CD4-positive, alpha-beta T cell treated with Interleukin-1 beta for 1 hour (primary cell): ENCODE data around the gene CHGA.
A peak's percentile ranks its signal among the peaks of the same experiment; 100 is the strongest.

Experiments used
- DNase-seq, 2 donors: peaks; one replicate each; pipeline ENCODE4 v3.0.0-alpha.2; 2020 to 2022

The CHGA gene

GRCh38 chr14:92962831-92963095, 39.8 kb downstream of the CHGA start:
- no peak for DNase-seq

- DNase-seq = no peak
Measured at GRCh38 chr14:92963301-92964123, 40.6 kb downstream of the CHGA start.

GRCh38 chr14:92964124-92965109, 41.5 kb downstream of the CHGA start:
- no peak for DNase-seq

DNA sequence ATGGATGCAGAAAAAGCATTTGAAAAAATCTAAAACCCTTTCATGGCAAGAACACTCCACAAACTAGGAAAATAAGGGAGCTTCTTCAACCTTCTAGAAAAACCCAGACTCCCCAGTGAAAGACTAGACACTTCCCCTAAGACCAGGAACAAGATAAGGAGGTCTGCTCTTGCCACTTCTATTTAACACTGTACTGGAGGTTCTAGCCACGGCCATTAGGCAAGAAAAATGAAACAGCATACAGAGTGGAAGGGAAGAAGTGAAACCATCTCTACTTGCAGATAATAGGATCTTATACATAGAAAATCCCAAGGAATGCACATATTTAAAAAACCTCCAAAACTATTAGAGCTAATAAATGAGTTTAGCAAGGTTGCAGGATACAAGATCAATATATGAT, 42.3 kb downstream of the CHGA start:
- no peak for DNase-seq

DNA sequence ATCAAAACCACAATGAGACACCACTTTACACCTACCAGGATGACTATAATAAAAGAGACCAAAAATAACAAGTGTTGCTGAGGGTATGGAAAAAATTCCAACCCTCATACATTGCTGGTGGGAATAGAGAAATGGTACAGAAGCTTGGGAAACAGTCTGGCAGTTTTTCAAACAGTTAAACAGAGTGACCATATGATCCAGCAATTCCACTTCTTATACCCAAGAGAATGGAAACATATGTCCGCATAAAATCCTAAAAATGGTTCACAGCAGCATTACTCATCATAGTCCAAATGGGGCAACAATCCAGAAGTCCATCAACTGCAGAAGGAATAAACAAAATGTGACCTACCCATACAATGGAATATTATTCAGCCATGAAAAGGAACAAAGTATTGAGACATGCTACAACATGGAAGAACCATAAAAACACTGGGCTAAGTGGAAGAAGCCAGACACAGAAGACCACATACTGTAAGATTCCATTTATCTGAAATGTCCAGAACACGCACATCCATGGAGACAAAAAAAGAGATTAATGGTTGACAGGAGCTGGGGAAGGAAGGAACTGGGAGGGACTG, 44.5 kb downstream of the CHGA start:
- DNase-seq = no peak

DNA sequence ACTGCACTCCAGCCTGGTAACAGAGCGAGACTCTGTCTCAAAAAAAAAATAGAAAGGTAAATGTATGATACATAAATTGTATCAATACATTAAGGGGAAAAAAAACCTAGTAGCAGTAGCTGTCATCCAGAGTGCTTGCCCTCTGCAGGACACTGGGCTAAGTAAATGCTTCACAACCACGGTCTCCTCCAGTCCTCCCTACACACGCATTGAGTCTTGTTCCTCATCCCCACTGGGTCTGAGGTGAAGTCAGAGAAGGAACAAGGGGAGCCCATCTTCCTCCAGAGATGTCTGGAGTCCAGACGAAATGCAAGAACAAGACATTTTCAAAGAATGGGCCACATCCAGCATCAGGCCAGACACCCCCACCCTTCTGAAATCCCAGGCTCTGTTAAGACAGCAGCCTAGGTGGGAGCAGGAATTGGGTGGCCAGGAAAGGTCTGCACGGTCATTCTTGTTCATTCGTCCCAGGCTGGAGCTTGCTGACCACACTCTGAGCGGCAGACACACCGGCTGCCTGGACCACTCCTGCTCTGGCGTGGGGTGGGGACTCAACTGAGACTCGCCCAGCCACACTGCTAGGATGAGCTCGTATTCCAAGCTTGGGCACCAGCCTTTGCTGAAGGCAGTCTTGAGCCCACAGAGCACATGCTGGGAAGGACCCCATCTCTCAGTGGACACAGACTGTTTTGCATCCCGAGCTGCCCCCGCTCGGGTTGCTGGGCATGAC, 45.5 kb downstream of the CHGA start:
- no peak for DNase-seq

DNA sequence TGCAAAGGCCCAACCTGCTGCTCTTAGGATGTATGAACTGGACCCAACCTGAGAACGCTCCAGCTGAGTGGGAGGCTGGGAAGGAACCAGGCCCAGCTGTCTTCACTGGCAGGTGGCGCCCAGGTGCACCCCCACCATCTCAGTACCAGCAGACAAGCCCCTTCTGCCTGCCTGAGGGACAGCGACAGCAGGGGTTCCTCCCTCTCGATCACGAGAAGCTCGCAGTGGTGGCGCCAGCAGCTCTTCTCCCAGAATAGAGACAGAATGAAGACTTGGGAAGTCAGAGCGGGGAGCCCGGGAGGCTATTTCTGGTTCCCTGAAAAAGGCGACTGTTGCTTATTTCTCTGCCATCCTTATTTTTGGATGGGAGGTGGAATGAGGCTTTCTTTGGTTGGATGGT, 46.5 kb downstream of the CHGA start:
- no peak for DNase-seq

DNA sequence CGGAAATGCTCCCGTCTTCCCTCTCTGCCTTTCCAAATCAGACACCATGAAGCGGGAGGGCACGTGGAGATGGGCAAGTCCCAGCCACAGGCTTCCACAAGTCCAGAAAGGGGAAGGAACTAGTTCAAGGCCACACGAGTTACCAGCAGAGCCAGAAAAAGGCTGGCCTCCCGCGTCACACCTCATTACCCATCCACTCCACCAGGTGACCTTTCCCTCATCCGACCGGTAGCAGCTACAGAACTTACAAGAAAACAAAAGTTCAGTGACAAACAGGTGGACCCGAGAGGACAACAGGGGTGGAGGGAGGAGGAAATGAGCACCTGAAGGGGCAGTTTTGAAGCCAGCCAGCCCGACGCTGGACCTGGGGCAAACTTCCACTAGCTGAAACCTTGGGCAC, 46.9 kb downstream of the CHGA start:
- DNase-seq = no peak

- no peak for DNase-seq
Measured at GRCh38 chr14:92970271-92970670, 47.3 kb downstream of the CHGA start.

GRCh38 chr14:92971601-92972180, 48.7 kb downstream of the CHGA start:
- DNase-seq = no peak

- peak in 1 of 2 donors; percentile 11 for DNase-seq
Measured at GRCh38 chr14:92973261-92973797, 50.4 kb downstream of the CHGA start.

GRCh38 chr14:92973798-92974372, 50.9 kb downstream of the CHGA start:
- DNase-seq = no peak

DNA sequence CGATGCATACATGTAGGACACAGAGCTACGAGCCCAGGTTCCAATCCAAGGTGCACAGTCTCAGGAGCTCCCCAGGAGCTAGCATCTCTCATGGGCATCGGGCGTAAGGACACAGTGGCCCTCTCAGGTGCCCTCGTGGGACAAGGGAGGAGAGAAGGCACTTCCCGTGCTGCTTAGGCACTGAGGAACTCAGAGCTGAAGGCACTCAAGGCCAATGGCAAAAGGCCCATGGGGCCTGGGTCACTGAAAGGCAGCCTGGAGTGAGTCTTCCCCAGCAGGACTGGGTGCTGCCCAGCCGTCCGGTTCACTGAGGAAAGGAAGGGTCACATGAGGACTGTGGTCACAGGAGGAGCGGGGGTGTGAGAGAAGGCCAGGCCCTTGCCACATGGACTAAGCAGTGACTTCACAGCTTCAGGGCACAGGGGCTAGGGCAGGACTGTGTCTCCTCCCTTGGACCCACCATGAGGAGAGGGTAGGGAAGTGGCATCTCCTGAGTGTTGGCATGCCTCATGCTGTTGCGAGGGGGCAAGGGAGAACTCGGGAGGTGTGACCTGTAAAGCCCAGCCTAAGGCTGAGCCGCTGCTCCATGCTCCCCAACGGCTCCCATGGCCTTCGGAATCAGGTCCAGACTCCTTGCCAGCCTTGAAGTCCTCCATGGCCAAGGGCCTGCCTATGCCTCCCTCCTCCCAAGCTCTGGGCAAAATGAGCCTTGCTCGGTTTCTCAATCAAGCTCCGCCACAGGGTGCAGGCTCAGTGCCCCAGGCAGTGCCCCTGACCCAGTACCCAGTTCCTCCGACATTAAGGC, 51.8 kb downstream of the CHGA start:
- no peak for DNase-seq

DNA sequence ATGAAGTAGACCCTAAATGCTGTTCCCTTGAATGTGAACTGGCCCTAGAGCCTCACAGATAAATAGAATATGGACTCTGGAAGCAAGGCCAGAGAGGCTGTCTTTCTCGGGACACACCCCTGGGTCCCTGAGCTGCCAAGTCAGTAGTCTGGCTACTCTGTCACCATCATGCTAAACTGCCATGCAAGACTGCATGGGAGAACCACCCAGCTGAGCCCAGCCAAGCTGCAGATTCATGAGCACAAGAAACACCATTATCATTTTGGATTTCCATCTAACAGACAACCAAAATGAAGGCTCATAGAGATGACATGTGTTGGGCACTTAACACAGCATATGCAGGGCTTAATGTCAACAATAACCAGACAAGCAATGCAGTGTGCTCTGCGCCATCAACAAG, 53.3 kb downstream of the CHGA start:
- no peak for DNase-seq

DNA sequence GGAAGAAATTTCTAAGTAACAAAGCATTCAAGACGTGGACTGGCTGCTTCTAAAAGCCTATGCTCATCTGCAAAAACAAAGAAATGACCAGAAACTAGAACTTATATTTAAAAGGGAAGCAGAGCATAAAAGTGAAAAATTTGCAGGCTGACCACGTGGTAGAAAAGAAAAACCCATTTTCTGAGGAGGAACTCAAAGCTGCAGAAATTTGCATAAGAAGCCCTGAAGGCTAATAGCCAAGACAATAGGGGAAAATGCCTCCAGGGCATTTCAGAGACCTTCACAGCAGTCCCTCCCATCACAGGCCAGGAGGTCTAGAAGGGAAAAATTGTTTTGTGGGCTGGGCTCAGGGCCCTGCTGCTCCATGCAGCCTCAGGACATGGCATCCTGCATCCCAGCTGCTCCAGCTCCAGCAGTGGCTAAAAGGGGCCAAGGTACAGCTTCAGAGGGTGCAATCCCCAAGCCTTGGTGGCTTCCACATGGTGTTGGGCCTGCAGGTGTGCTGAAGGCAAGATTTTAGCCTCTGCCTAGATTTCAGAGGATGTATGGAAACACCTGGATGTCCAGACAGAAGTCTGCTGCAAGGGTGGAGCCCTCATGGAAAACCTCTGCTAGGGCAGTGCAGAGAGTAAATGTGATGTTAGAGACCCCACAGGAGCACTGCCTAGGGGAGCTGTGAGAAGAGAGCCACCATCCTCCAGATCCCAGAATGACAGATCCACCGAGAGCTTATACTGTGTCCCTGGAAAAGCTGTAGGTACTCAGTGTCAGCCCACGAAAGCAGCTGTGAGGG, 55.5 kb downstream of the CHGA start:
- DNase-seq = no peak

- DNase-seq = no peak
Measured at GRCh38 chr14:92980866-92981265, 57.9 kb downstream of the CHGA start.

DNA sequence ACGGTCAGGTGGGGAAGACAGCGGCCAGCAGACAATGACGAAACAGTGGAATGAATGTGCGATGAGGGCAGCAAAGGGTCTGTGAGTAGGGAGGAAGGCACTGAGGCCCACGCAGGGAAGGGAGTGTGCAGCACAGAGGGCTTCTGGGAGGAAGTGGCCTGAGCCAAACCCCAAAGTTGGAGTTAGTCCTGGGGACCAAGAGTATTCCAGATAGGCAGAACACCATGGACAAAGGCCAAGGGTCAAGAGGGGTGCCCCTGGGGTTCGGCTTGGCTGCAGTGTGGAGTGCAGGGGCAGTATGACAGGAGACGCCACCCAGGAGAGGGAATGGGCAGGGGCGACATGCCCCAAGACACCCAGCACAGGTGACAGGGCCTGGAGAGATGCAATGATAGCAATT, 58.8 kb downstream of the CHGA start:
- no peak for DNase-seq

DNA sequence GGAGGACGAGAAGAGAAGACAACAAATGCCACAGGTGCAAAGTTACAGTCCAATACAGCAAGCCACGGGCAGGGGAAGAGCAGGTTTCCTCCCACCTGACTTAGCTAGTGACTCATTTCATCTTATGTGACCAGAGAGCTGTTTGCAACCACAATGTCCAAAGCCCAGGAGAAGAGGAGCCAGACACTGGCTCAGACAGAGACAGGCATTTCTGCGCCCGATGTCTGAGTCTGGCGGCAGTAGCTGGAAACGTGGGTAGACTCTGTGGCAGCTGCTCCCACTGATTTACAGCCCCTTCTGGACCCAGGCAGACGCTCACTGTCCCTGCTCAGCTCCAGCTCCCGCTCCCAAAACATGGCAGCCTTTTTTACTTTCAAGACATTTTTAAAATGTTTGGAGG, 60.0 kb downstream of the CHGA start:
- DNase-seq = no peak

- DNase-seq = no peak
Measured at GRCh38 chr14:92984082-92984788, 61.3 kb downstream of the CHGA start.
